ENCODE results near the gene GNB1L. TPM values are rescaled to one million over a fixed set of nuclear protein-coding genes. Genes with fewer than 3 reads are reported as not detected.
A peak's percentile ranks its signal among the peaks of the same experiment; 100 is the strongest.

The GNB1L gene
- total and polyA plus RNA-seq, 9 of the 15 experiments (the other 6 are each of a cell fraction or from before 2014, with no cell fraction given): 0.56 to 50.5 (median 10.2) TPM

DNA sequence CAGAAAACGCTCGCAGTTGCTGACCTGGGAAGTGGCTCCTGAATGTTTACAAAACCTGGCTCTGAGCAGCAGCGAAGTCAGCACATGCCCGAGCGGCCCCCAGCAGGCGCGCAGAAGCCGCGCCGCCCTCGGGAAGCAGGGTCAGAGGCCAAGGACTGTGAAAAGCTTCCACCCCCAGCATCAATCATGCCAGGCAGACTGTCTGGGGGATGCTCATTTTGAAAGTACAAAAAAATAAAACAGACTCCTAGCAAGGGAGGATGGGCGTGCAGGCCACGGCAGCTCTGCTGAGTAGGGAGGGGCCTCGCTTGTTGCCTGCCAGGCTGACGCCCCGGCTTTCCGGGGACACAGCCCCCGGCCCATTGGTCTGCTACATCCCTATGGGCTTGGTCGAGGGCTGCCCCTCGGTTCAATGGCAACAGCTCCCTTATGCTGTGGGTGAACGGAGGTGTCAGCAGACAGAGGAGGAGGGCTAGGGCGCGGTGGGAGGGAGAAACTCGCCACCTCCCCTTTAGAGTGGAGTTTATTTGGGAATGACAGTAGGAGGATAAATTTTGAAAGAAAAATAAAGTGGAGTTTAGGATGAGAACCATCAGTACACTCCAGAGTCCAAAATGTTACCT is 37.7 kb upstream of the GNB1L start (continued):
- TF ChIP-seq, protein P1, sequence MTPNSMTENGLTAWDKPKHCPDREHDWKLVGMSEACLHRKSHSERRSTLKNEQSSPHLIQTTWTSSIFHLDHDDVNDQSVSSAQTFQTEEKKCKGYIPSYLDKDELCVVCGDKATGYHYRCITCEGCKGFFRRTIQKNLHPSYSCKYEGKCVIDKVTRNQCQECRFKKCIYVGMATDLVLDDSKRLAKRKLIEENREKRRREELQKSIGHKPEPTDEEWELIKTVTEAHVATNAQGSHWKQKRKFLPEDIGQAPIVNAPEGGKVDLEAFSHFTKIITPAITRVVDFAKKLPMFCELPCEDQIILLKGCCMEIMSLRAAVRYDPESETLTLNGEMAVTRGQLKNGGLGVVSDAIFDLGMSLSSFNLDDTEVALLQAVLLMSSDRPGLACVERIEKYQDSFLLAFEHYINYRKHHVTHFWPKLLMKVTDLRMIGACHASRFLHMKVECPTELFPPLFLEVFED (CRISPR knock-in tag; conservative IDR thresholded peaks at IDR 0.05): no peak
- TF ChIP-seq NR2F6 (CRISPR knock-in tag; IDR thresholded peaks at IDR 0.05) (no peak), ZNF583 (CRISPR knock-in tag; IDR thresholded peaks at IDR 0.05) (no peak), LARP7 (IDR thresholded peaks at IDR 0.05) (no peak), SIN3B (IDR thresholded peaks at IDR 0.05; ENCODE audit: low read depth) (no peak), SMAD1 (IDR thresholded peaks at IDR 0.05; ENCODE audit: low read depth, low read length, partially characterized antibody) (peak; percentile 21), ETV5 (CRISPR knock-in tag; IDR thresholded peaks at IDR 0.05; ENCODE audit: low read depth) (no peak), TAF7 (tag; IDR thresholded peaks at IDR 0.05) (no peak), KHSRP (IDR thresholded peaks at IDR 0.05) (no peak), CSDE1 (IDR thresholded peaks at IDR 0.05) (no peak), MCM5 (IDR thresholded peaks at IDR 0.05; ENCODE audit: low read depth) (no peak), RAD51 (IDR thresholded peaks at IDR 0.05; ENCODE audit: borderline replicate concordance, low read depth) (no peak), FOXK1 (CRISPR knock-in tag; IDR thresholded peaks at IDR 0.05; ENCODE audit: borderline replicate concordance) (no peak)
- TF ChIP-seq, protein P2, sequence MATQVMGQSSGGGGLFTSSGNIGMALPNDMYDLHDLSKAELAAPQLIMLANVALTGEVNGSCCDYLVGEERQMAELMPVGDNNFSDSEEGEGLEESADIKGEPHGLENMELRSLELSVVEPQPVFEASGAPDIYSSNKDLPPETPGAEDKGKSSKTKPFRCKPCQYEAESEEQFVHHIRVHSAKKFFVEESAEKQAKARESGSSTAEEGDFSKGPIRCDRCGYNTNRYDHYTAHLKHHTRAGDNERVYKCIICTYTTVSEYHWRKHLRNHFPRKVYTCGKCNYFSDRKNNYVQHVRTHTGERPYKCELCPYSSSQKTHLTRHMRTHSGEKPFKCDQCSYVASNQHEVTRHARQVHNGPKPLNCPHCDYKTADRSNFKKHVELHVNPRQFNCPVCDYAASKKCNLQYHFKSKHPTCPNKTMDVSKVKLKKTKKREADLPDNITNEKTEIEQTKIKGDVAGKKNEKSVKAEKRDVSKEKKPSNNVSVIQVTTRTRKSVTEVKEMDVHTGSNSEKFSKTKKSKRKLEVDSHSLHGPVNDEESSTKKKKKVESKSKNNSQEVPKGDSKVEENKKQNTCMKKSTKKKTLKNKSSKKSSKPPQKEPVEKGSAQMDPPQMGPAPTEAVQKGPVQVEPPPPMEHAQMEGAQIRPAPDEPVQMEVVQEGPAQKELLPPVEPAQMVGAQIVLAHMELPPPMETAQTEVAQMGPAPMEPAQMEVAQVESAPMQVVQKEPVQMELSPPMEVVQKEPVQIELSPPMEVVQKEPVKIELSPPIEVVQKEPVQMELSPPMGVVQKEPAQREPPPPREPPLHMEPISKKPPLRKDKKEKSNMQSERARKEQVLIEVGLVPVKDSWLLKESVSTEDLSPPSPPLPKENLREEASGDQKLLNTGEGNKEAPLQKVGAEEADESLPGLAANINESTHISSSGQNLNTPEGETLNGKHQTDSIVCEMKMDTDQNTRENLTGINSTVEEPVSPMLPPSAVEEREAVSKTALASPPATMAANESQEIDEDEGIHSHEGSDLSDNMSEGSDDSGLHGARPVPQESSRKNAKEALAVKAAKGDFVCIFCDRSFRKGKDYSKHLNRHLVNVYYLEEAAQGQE (IDR thresholded peaks at IDR 0.05; ENCODE audit: borderline replicate concordance): no peak
- TF ChIP-seq, protein P2 (CRISPR knock-in tag; IDR thresholded peaks at IDR 0.05; ENCODE audit: low read depth): no peak
- TF ChIP-seq, protein P3, sequence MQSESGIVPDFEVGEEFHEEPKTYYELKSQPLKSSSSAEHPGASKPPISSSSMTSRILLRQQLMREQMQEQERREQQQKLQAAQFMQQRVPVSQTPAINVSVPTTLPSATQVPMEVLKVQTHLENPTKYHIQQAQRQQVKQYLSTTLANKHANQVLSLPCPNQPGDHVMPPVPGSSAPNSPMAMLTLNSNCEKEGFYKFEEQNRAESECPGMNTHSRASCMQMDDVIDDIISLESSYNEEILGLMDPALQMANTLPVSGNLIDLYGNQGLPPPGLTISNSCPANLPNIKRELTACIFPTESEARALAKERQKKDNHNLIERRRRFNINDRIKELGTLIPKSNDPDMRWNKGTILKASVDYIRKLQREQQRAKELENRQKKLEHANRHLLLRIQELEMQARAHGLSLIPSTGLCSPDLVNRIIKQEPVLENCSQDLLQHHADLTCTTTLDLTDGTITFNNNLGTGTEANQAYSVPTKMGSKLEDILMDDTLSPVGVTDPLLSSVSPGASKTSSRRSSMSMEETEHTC (IDR thresholded peaks at IDR 0.05): no peak
- TF ChIP-seq, protein P4, sequence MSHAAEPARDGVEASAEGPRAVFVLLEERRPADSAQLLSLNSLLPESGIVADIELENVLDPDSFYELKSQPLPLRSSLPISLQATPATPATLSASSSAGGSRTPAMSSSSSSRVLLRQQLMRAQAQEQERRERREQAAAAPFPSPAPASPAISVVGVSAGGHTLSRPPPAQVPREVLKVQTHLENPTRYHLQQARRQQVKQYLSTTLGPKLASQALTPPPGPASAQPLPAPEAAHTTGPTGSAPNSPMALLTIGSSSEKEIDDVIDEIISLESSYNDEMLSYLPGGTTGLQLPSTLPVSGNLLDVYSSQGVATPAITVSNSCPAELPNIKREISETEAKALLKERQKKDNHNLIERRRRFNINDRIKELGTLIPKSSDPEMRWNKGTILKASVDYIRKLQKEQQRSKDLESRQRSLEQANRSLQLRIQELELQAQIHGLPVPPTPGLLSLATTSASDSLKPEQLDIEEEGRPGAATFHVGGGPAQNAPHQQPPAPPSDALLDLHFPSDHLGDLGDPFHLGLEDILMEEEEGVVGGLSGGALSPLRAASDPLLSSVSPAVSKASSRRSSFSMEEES (CRISPR knock-in tag; IDR thresholded peaks at IDR 0.05): no peak
